ENCODE data around the gene MAGI2.

MAGI2 gene

GRCh38 chr7:78083476-78084120 lies 1369.9 kb downstream of the MAGI2 start:
- no peak for DNase-seq (ENCODE audit: low spot score)

- DNase-seq (ENCODE audit: low spot score): no peak
These were observed 1370.9 kb downstream of the MAGI2 start for GRCh38 chr7:78082556-78082955.

GRCh38 chr7:78081888-78082287 lies 1371.6 kb downstream of the MAGI2 start:
- DNase-seq (ENCODE audit: low spot score): no peak

- DNase-seq (ENCODE audit: low spot score): no peak
These were observed 1372.1 kb downstream of the MAGI2 start for GRCh38 chr7:78081344-78081743.

- peak; percentile 20 for DNase-seq (ENCODE audit: low spot score)
These were observed 1372.7 kb downstream of the MAGI2 start for GRCh38 chr7:78080811-78081210.

- DNase-seq (ENCODE audit: low spot score): no peak
These were observed 1373.2 kb downstream of the MAGI2 start for GRCh38 chr7:78080241-78080640.

- DNase-seq (ENCODE audit: low spot score): no peak
These were observed 1378.8 kb downstream of the MAGI2 start for GRCh38 chr7:78074713-78075112.

- no peak for DNase-seq (ENCODE audit: low spot score)
These were observed 1379.7 kb downstream of the MAGI2 start for GRCh38 chr7:78073609-78074382.

GRCh38 chr7:78072201-78072590 lies 1381.3 kb downstream of the MAGI2 start:
- no peak for DNase-seq (ENCODE audit: low spot score)

- no peak for DNase-seq (ENCODE audit: low spot score)
These were observed 1381.8 kb downstream of the MAGI2 start for GRCh38 chr7:78071491-78072200.

- no peak for DNase-seq (ENCODE audit: low spot score)
These were observed 1386.9 kb downstream of the MAGI2 start for GRCh38 chr7:78066599-78066998.

GRCh38 chr7:78063758-78064157 lies 1389.7 kb downstream of the MAGI2 start:
- DNase-seq (ENCODE audit: low spot score): no peak

- DNase-seq (ENCODE audit: low spot score): no peak
These were observed 1391.3 kb downstream of the MAGI2 start for GRCh38 chr7:78062214-78062613.

- DNase-seq (ENCODE audit: low spot score): no peak
These were observed 1395.9 kb downstream of the MAGI2 start for GRCh38 chr7:78057571-78057970.

GRCh38 chr7:78055599-78055998 lies 1397.9 kb downstream of the MAGI2 start:
- no peak for DNase-seq (ENCODE audit: low spot score)

GRCh38 chr7:78055001-78055573 lies 1398.4 kb downstream of the MAGI2 start:
- no peak for DNase-seq (ENCODE audit: low spot score)

GRCh38 chr7:78052112-78052511 lies 1401.4 kb downstream of the MAGI2 start:
- DNase-seq (ENCODE audit: low spot score): no peak

GRCh38 chr7:78047800-78048199 lies 1405.7 kb downstream of the MAGI2 start:
- no peak for DNase-seq (ENCODE audit: low spot score)

- DNase-seq (ENCODE audit: low spot score): no peak
These were observed 1410.3 kb downstream of the MAGI2 start for GRCh38 chr7:78043159-78043558.

- no peak for DNase-seq (ENCODE audit: low spot score)
These were observed 1412.0 kb downstream of the MAGI2 start for GRCh38 chr7:78041423-78041822.

GRCh38 chr7:78039790-78040776 lies 1413.4 kb downstream of the MAGI2 start:
- peak; percentile 21 for DNase-seq (ENCODE audit: low spot score)

Measured in AG20443 (cell line).